KMS-11 (cell line): ENCODE data around the gene NPIPB6.

Experiments used
- H2AFZ ChIP-seq: fragments of 200-600 bp; sonication (generic); 2 replicates; pipeline ENCODE4 v1.6.1; 2016; ENCODE audit warnings: antibody characterized with exemption, mixed run types, low read depth
- H3K27ac ChIP-seq: fragments of 200-600 bp; sonication (generic); 2 replicates; pipeline ENCODE4 v1.6.1; 2016; ENCODE audit warnings: mild to moderate bottlenecking, mixed run types
- H3K27me3 ChIP-seq: fragments of 200-600 bp; sonication (generic); 2 replicates; pipeline ENCODE4 v1.6.1; 2017; ENCODE audit warnings: mild to moderate bottlenecking, low read depth, mixed run types, moderate library complexity; ENCODE audit not compliant: insufficient read depth
- H3K36me3 ChIP-seq: fragments of 200-600 bp; sonication (generic); 2 replicates; pipeline ENCODE4 v1.6.1; 2017; ENCODE audit warnings: mild to moderate bottlenecking, mixed run types; ENCODE audit not compliant: insufficient read depth
- H3K4me1 ChIP-seq: fragments of 200-600 bp; sonication (generic); 2 replicates; pipeline ENCODE4 v1.6.1; 2016; ENCODE audit warnings: mild to moderate bottlenecking, low read depth, mixed run types; ENCODE audit not compliant: poor library complexity, severe bottlenecking
- H3K4me2 ChIP-seq: fragments of 200-600 bp; sonication (generic); 2 replicates; pipeline ENCODE4 v1.7.0; 2016; ENCODE audit warnings: mild to moderate bottlenecking, mixed run types
- H3K4me3 ChIP-seq: fragments of 200-600 bp; sonication (generic); IDR thresholded peaks from 2 replicates; pipeline ENCODE4 v1.6.1; 2017; ENCODE audit warnings: low read depth, low read length, mixed read lengths; ENCODE audit not compliant: insufficient read depth
- H3K79me2 ChIP-seq: fragments of 200-600 bp; sonication (generic); 2 replicates; pipeline ENCODE4 v1.6.1; 2016; ENCODE audit warnings: low read depth, mixed run types; ENCODE audit not compliant: insufficient read depth
- H3K9ac ChIP-seq: fragments of 200-600 bp; sonication (generic); 2 replicates; pipeline ENCODE4 v1.6.1; 2016; ENCODE audit warnings: mild to moderate bottlenecking, mixed run types
- H4K20me1 ChIP-seq: fragments of 200-600 bp; sonication (generic); 2 replicates; pipeline ENCODE4 v1.6.1; 2016; ENCODE audit warnings: mild to moderate bottlenecking, mixed run types; ENCODE audit not compliant: insufficient read depth
- CTCF ChIP-seq: fragments of 200-600 bp; sonication (generic); conservative IDR thresholded peaks from 2 replicates; pipeline ENCODE4 v1.6.1; 2017; ENCODE audit warnings: low read depth, mild to moderate bottlenecking, antibody characterized with exemption, low read length, moderate library complexity, mixed read lengths

Gene NPIPB6

GRCh38 chr16:28293601-28293960 lies 69.7 kb downstream of the NPIPB6 start:
- Histone ChIP-seq H3K27me3 (peaks cover 45% of the 10 kb centered on the region), H3K9ac (no peak overlapping the region), H3K79me2 (no peaks in the 10 kb centered on the region), H3K4me2 (no peak overlapping the region; the same call in 1 of the 2 replicates), H4K20me1 (no peaks in the 10 kb centered on the region), H3K27ac (no peak overlapping the region), H3K4me1 (peaks cover 12% of the 10 kb centered on the region), H3K36me3 (no peaks in the 10 kb centered on the region), H3K4me3 (no peak overlapping the region), H2AFZ (no peak overlapping the region)
- TF ChIP-seq CTCF = no peak

GRCh38 chr16:28292731-28293600 lies 70.3 kb downstream of the NPIPB6 start:
- H3K27ac ChIP-seq = no peak overlapping the region
- H3K9ac ChIP-seq = no peak overlapping the region
- no peaks in the 10 kb centered on the region for H3K36me3 ChIP-seq
- H2AFZ ChIP-seq = peak overlapping the region; percentile 84; the same call in 1 of the 2 replicates
- no peak overlapping the region for H3K4me3 ChIP-seq
- H4K20me1 ChIP-seq = no peaks in the 10 kb centered on the region
- H3K27me3 ChIP-seq = peaks cover 42% of the 10 kb centered on the region
- H3K79me2 ChIP-seq = no peaks in the 10 kb centered on the region
- no peak for TF ChIP-seq CTCF
- H3K4me2 ChIP-seq = peak overlapping the region; percentile 94
- H3K4me1 ChIP-seq = peaks cover 12% of the 10 kb centered on the region
